Measurements from ENCODE around the gene OR6C2.
"Not testable (repeated sequence)": the region's sequence is repeated elsewhere in the genome, so short reads cannot be mapped to it uniquely, and the experiment has no call there.

The OR6C2 gene

DNA sequence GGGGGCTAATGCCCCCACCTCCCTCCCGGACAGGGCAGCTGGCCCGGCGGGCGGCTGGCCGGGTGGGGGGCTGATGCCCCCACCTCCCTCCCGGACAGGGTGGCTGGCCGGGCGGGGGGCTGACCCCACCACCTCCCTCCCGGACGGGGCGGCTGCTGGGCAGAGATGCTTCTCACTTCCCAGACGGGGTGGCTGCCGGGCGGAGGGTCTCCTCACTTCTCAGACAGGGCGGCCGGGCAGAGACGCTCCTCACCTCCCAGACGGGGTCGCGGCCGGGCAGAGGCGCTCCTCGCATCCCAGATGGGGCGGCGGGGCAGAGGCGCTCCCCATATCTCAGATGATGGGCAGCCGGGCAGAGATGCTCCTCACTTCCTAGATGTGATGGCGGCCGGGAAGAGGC, 35.3 kb downstream of the OR6C2 start:
- FAIRE-seq: not testable (repeated sequence)

DNA sequence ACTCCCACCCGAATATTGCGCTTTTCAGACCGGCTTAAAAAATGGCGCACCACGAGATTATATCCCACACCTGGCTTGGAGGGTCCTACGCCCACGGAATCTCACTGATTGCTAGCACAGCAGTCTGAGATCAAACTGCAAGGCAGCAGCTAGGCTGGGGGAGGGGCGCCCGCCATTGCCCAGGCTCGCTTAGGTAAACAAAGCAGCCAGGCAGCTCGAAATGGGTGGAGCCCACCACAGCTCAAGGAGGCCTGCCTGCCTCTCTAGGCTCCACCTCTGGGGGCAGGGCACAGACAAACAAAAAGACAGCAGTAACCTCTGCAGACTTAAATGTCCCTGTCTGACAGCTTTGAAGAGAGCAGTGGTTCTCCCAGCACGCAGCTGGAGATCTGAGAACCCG, 40.4 kb downstream of the OR6C2 start:
- not testable (repeated sequence) for FAIRE-seq

DNA sequence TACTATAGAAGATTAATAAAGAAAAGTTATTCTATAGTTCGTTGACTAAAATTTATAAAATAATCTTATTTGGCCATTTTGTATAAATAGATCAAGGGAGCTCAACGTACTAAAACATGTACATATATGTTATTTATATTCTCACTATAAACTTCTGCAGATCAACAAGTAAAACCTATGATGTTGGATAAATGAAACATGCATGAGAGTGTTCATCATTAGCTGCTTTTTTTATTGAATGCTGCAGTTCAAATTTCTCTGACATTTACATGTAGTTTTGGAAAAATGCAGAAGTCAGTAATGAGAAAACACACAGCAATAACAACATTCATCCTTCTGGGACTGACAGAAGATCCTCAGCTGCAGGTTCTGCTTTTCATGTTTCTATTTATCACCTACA, 48.2 kb downstream of the OR6C2 start, which contains the start of gene OR6C68:
TSS of gene OR6C68 (plus strand) at position 301 of the 400 bp plus-strand sequence. CDS start at position 301, 0 bp downstream.
- no peak for FAIRE-seq

DNA sequence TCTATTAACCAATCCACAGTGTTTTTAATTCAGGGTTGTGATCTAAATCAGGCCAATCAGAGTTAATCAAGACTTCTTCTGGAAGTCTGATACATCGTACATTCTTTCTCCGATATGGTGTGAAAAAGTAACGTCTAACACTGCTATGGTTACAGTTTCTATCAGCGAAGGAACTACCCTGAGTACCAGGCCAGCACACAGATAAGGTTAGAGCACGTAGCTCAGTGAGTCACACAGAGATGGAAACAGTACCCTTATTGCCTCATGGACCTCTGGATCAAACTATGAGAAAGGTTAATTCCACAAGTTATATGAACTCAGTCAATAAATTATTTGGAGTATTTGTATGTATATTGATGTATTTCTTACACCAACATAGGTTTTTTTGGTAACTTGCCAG, 51.6 kb downstream of the OR6C2 start:
- no peak for FAIRE-seq

- no peak for FAIRE-seq
Measured at GRCh38 chr12:55499231-55499630, 55.4 kb downstream of the OR6C2 start.

GRCh38 chr12:55499810-55500252, 56.0 kb downstream of the OR6C2 start:
- FAIRE-seq: no peak

DNA sequence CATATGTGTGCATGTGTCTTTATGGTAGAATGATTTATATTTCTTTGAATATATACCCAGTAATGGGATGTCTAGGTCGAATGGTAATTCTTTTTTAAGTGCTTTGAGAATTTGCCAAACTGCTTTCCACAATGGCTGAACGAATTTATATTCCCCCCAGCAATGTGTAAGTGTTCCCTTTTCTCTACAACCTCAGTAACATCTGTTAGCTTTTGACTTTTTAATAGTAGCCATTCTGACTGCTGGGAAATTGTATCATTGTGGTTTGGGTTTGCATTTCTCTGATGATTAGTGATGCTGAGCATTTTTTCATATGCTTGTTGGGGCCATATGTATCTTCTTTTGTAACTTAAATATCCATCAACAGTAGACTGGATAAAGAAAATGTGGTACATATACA, 57.7 kb downstream of the OR6C2 start:
- FAIRE-seq: no peak

All from endometrium (tissue), 2 donors.